HEK293 (cell line): ENCODE results near the gene BAG5.

Experiments
- CTCF ChIA-PET: fragments of 350-600 bp; formaldehyde crosslinking; extraction: SDS; loops from one replicate; lab custom pipeline; 2021; ENCODE audit warnings: antibody characterized with exemption; lab: Yijun Ruan, JAX
- POLR2A ChIA-PET: fragments of 300-600 bp; formaldehyde crosslinking; extraction: SDS; loops from one replicate; lab custom pipeline; 2020; ENCODE audit warnings: antibody characterized with exemption, inconsistent platforms; lab: Yijun Ruan, JAX
- H3K27ac ChIP-seq: fragments of 200-500 bp; sonication (Bioruptor generic); 2 replicates; pipeline ENCODE4 v1.5.1; 2014; ENCODE audit warnings: low read depth, low read length, control low read depth, inconsistent platforms; ENCODE audit errors: extremely low read depth
- H3K36me3 ChIP-seq, 2 experiments: fragments of 200-500 bp in 1 of 2; sonication (Bioruptor generic) in 1 of 2; 1 replicate in 1 of 2; 2 replicates in 1 of 2; pipeline ENCODE4 v1.5.1; 2014 to 2017; ENCODE audit warnings: inconsistent platforms in 2 of 2, low read length in 2 of 2; ENCODE audit not compliant: control insufficient read depth in 2 of 2, insufficient read depth in 1 of 2
- H3K4me1 ChIP-seq: fragments of 200-500 bp; sonication (Bioruptor generic); 2 replicates; pipeline ENCODE4 v1.5.1; 2014; ENCODE audit warnings: mild to moderate bottlenecking, low read length, inconsistent platforms; ENCODE audit not compliant: control insufficient read depth, insufficient read depth
- H3K4me3 ChIP-seq: 2 replicates; pipeline ENCODE4 v1.5.1; 2011; ENCODE audit warnings: low read depth, mild to moderate bottlenecking, control low read depth, low read length, moderate library complexity
- H3K9me3 ChIP-seq: fragments of 200-500 bp; sonication (Bioruptor generic); 2 replicates; pipeline ENCODE4 v1.5.1; 2014; ENCODE audit warnings: low read depth, low read length, inconsistent platforms; ENCODE audit not compliant: control insufficient read depth, insufficient read depth
- MEIS1 ChIP-seq: sonication (generic); formaldehyde crosslinking; IDR thresholded peaks from 2 replicates; pipeline ENCODE4 v1.8.1; 2022; ENCODE audit warnings: missing genetic modification reagents, mild to moderate bottlenecking, borderline replicate concordance
- MYNN ChIP-seq: fragments of 450-650 bp; formaldehyde crosslinking; IDR thresholded peaks from 2 replicates; pipeline ENCODE4 v1.5.1; 2016; ENCODE audit warnings: missing biosample characterization, missing genetic modification characterization, borderline replicate concordance
- SCRT1 ChIP-seq: fragments of 450-650 bp; formaldehyde crosslinking; IDR thresholded peaks from 2 replicates; pipeline ENCODE4 v1.5.1; 2016; ENCODE audit warnings: missing biosample characterization, missing genetic modification characterization, borderline replicate concordance
- SETDB1 ChIP-seq: IDR thresholded peaks from one replicate; pipeline ENCODE4 v1.6.1; 2017; ENCODE audit warnings: mild to moderate bottlenecking, low read length, moderate library complexity, mixed read lengths; ENCODE audit not compliant: insufficient read length
- SP2 ChIP-seq: fragments of 450-650 bp; formaldehyde crosslinking; IDR thresholded peaks from 2 replicates; pipeline ENCODE4 v1.5.1; 2016; ENCODE audit warnings: missing biosample characterization, missing genetic modification characterization
- SP7 ChIP-seq: fragments of 450-650 bp; formaldehyde crosslinking; IDR thresholded peaks from 2 replicates; pipeline ENCODE4 v1.5.1; 2016; ENCODE audit warnings: missing biosample characterization, missing genetic modification characterization
- TCF7L2 ChIP-seq: IDR thresholded peaks from 2 replicates; pipeline ENCODE4 v1.6.1; 2011; ENCODE audit warnings: low read depth, mild to moderate bottlenecking, inconsistent platforms, low read length, moderate library complexity, borderline replicate concordance
- ZBTB20 ChIP-seq: fragments of 450-650 bp; formaldehyde crosslinking; IDR thresholded peaks from 2 replicates; pipeline ENCODE4 v1.5.1; 2016; ENCODE audit warnings: missing biosample characterization, missing genetic modification characterization
- ZBTB48 ChIP-seq: fragments of 450-650 bp; formaldehyde crosslinking; IDR thresholded peaks from 2 replicates; pipeline ENCODE4 v1.5.1; 2016; ENCODE audit warnings: missing biosample characterization, missing genetic modification characterization
- ZIC2 ChIP-seq: fragments of 450-650 bp; formaldehyde crosslinking; IDR thresholded peaks from 2 replicates; pipeline ENCODE4 v1.5.1; 2016; ENCODE audit warnings: missing biosample characterization, missing genetic modification characterization
- ZNF23 ChIP-seq: fragments of 450-650 bp; formaldehyde crosslinking; IDR thresholded peaks from 2 replicates; pipeline ENCODE4 v1.5.1; 2016; ENCODE audit warnings: missing biosample characterization, missing genetic modification characterization, borderline replicate concordance
- ZNF548 ChIP-seq: fragments of 450-650 bp; formaldehyde crosslinking; IDR thresholded peaks from 2 replicates; pipeline ENCODE4 v1.5.1; 2016; ENCODE audit warnings: missing biosample characterization, missing genetic modification characterization
- ZNF701 ChIP-seq: fragments of 450-650 bp; formaldehyde crosslinking; IDR thresholded peaks from 2 replicates; pipeline ENCODE4 v1.5.1; 2016; ENCODE audit warnings: missing biosample characterization, missing genetic modification characterization
- ZNF747 ChIP-seq: fragments of 450-650 bp; formaldehyde crosslinking; IDR thresholded peaks from 2 replicates; pipeline ENCODE4 v1.5.1; 2016; ENCODE audit warnings: missing biosample characterization, missing genetic modification characterization
- ZNF785 ChIP-seq: fragments of 450-650 bp; formaldehyde crosslinking; IDR thresholded peaks from 2 replicates; pipeline ENCODE4 v1.5.1; 2016; ENCODE audit warnings: missing biosample characterization, missing genetic modification characterization
- ZNF791 ChIP-seq: fragments of 450-650 bp; formaldehyde crosslinking; IDR thresholded peaks from 2 replicates; pipeline ENCODE4 v1.5.1; 2016; ENCODE audit warnings: missing biosample characterization, missing genetic modification characterization
- TF ChIP-seq, protein P1 (sequence below): fragments of 450-650 bp; formaldehyde crosslinking; IDR thresholded peaks from 2 replicates; pipeline ENCODE4 v1.5.1; 2016; ENCODE audit warnings: missing biosample characterization, missing genetic modification characterization
- TF ChIP-seq, protein P2 (sequence below): fragments of 450-650 bp; formaldehyde crosslinking; IDR thresholded peaks from 2 replicates; pipeline ENCODE4 v1.5.1; 2016; ENCODE audit warnings: missing biosample characterization, missing genetic modification characterization
- TF ChIP-seq, protein P3 (sequence below): fragments of 450-650 bp; formaldehyde crosslinking; IDR thresholded peaks from 2 replicates; pipeline ENCODE4 v1.5.1; 2016; ENCODE audit warnings: missing biosample characterization, missing genetic modification characterization

Gene BAG5

DNA sequence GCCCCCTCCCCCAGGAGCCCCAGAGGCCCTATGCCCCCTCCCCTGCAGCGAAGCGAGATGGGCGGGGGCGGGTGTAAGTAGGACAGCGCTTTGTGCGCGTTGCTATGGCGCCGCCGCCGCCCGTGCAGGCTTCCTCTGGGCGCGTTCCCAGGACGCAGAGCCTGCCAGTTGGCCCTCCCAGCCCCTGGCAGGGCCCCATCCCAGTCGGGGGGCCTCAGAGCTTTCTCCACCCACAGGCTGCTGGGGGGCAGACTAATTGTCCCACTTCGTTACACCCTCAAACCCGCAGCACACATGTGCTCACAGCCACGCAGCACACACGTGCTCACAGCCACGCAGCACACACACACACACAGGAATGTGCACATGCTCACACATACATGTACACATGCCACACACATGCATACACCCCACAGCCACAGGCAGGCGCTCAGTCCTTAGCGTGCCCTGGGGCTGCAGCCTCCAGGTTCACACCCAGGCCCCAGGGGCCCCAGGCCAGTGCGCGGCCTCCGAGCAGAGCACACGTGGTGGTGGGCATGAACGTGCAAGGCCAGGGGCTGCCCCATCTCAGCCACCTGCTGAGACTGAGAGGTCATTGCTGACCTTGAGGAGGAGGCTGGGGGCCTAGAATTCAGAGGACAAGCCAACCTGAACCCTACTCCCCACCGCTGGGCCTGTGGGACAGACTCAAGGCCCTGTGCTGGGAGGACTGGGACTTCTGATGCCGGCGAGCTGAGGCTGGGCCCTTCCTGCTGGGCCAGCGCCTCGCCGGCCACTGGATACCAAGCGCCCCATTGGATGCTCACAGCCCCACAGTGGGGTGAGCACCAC is 17.9 kb downstream of the BAG5 start (continued):
- no peak for TF ChIP-seq SP7 (tag by site-specific recombination)
- no peak for TF ChIP-seq MYNN (tag by site-specific recombination)
- TF ChIP-seq, protein P1, sequence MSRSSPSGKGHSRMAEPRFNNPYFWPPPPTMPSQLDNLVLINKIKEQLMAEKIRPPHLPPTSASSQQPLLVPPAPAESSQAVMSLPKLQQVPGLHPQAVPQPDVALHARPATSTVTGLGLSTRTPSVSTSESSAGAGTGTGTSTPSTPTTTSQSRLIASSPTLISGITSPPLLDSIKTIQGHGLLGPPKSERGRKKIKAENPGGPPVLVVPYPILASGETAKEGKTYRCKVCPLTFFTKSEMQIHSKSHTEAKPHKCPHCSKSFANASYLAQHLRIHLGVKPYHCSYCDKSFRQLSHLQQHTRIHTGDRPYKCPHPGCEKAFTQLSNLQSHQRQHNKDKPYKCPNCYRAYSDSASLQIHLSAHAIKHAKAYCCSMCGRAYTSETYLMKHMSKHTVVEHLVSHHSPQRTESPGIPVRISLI (tag by site-specific recombination) = no peak
- no peak for TF ChIP-seq TCF7L2
- no peak for TF ChIP-seq SP2 (tag by site-specific recombination)
- TF ChIP-seq, protein P2, sequence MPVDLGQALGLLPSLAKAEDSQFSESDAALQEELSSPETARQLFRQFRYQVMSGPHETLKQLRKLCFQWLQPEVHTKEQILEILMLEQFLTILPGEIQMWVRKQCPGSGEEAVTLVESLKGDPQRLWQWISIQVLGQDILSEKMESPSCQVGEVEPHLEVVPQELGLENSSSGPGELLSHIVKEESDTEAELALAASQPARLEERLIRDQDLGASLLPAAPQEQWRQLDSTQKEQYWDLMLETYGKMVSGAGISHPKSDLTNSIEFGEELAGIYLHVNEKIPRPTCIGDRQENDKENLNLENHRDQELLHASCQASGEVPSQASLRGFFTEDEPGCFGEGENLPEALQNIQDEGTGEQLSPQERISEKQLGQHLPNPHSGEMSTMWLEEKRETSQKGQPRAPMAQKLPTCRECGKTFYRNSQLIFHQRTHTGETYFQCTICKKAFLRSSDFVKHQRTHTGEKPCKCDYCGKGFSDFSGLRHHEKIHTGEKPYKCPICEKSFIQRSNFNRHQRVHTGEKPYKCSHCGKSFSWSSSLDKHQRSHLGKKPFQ (tag by site-specific recombination) = peak; percentile 52; the same call in 1 of the 2 replicates
- TF ChIP-seq ZBTB20 (tag by site-specific recombination) = peak; percentile 24; the same call in 1 of the 2 replicates

DNA sequence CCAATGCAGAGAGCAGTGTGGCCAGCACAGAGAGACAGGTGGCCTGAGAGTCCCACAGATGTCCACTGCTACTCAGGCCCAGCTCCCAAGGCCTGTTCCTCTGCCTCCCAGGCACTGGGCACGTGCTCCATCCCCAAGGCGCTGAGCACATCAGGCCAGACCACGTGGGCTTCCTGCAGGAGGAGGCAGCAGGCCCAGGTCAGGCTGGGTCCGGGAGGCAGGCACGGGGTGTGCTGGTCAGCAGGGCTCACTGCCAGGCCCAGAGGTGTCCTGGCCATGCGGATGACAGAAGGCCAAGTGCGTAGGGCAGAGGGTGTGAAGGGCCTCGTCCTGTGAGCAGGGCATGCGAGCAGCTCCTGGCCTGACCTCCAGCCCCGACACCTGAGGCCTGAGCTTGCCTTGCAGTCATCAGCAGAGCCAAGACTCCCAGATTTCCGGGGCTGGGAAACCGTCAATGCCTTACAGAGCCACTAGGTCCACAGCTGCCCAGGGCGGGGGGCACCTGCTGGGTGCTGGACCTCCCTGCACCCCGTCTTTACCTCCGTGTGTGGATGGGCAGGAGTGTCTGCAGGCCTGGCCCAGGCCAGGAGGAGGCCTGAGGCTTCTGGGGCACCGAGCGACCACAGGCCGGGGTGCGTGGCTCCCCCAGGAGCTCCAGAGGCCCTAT is 18.6 kb downstream of the BAG5 start:
- Histone ChIP-seq H3K27ac (no peak overlapping the region), H3K9me3 (no peaks in the 10 kb centered on the region), H3K4me3 (no peak overlapping the region)
- ChIA-PET POLR2A (interaction anchor here (0.5 to 1.2 kb wide), 2 partner anchors 15 to 25 kb away, joined by 3 read pairs; partner anchors contain the start of gene TRMT61A), CTCF (interaction anchor here (1.2 to 2.2 kb wide), 2 partner anchors 23 to 25 kb away, joined by 5 to 11 read pairs; no protein-coding TSS in a partner anchor)
- TF ChIP-seq ZNF785 (tag by site-specific recombination) = no peak
- TF ChIP-seq ZNF791 (tag by site-specific recombination) = no peak
- TF ChIP-seq MEIS1 = no peak
- TF ChIP-seq SETDB1 = no peak
- TF ChIP-seq ZBTB48 (tag by site-specific recombination) = no peak
- no peak for TF ChIP-seq ZNF701 (tag by site-specific recombination)
- no peak for TF ChIP-seq SCRT1 (tag by site-specific recombination)
- TF ChIP-seq ZNF747 (tag by site-specific recombination) = no peak
- no peak for TF ChIP-seq ZNF548 (tag by site-specific recombination)
- TF ChIP-seq, all 188 proteins: peak for 0
- Histone ChIP-seq H3K4me1 (0 out of 2 replicates have a peak, but pooled peaks cover 5% of the 10 kb centered on the region), H3K36me3 (no peaks in the 10 kb centered on the region)

DNA sequence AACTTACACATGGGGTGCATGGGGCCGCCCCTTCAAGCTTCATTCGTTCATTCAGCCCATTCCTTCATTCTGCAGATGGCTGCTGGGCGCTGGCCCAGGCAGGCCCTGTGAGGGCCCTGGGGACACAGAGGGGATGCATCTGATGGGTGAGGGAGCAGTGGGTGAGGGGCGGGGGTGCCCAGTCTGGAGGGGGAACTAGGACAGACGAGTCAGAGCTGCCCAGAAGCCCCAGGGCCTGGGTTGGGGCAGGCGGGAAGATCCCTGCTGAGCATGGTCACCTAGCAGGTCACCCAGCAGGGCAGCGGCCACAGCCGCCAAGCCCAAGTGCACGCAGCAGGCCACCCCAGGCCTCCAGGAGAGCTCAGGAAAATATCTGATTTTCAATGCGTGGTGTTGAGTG is 19.3 kb downstream of the BAG5 start:
- H3K4me1 ChIP-seq = 0 out of 2 replicates have a peak, but pooled peaks cover 5% of the 10 kb centered on the region
- no peak overlapping the region for H3K4me3 ChIP-seq
- H3K27ac ChIP-seq = no peak overlapping the region

More for the DNA sequence above, 19.3 kb downstream of the BAG5 start:
- Histone ChIP-seq H3K9me3 (no peaks in the 10 kb centered on the region), H3K36me3 (no peaks in the 10 kb centered on the region)
- POLR2A ChIA-PET = interaction anchor here (0.7 to 4.9 kb wide), 5 partner anchors 14 to 25 kb away, joined by 3 to 24 read pairs (median 6); partner anchors contain the start of genes BAG5, CKB and TRMT61A
- CTCF ChIA-PET = interaction anchor here (0.5 to 2.2 kb wide), 3 partner anchors 22 to 99 kb away, joined by 3 to 11 read pairs (median 5); no protein-coding TSS in a partner anchor
- TF ChIP-seq, protein P3, sequence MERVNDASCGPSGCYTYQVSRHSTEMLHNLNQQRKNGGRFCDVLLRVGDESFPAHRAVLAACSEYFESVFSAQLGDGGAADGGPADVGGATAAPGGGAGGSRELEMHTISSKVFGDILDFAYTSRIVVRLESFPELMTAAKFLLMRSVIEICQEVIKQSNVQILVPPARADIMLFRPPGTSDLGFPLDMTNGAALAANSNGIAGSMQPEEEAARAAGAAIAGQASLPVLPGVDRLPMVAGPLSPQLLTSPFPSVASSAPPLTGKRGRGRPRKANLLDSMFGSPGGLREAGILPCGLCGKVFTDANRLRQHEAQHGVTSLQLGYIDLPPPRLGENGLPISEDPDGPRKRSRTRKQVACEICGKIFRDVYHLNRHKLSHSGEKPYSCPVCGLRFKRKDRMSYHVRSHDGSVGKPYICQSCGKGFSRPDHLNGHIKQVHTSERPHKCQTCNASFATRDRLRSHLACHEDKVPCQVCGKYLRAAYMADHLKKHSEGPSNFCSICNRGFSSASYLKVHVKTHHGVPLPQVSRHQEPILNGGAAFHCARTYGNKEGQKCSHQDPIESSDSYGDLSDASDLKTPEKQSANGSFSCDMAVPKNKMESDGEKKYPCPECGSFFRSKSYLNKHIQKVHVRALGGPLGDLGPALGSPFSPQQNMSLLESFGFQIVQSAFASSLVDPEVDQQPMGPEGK (tag by site-specific recombination) = 0 out of 2 replicates have a peak, but pooled peaks have one; percentile 5
- 0 out of 2 replicates have a peak, but pooled peaks have one; percentile 29 for TF ChIP-seq ZIC2
- TF ChIP-seq ZNF23 = no peak
